Cardiac muscle cell (in vitro differentiated cells and primary cell): Measurements from ENCODE around the gene HOXB3. TPM values are rescaled to one million over a fixed set of nuclear protein-coding genes. Genes with fewer than 3 reads are reported as not detected.
A peak's percentile ranks its signal among the peaks of the same experiment; 100 is the strongest.

Experiments
- DNase-seq, 2 donors: peaks; one replicate each; pipeline versions ENCODE4 v3.0.0 to v3.0.0-alpha.2; 2010 to 2017; ENCODE audit warnings: low read depth in 1 of 2, low spot score in 1 of 2
- H3K27ac ChIP-seq: fragments of 200-600 bp; sonication (generic); 2 replicates; pipeline ENCODE4 v1.5.1; 2016
- H3K27me3 ChIP-seq: fragments of 200-600 bp; sonication (generic); 2 replicates; pipeline ENCODE4 v1.6.0; 2016; ENCODE audit warnings: control low read depth
- H3K36me3 ChIP-seq: fragments of 200-600 bp; sonication (generic); 2 replicates; pipeline ENCODE4 v1.5.1; 2016; ENCODE audit warnings: control low read depth
- H3K4me1 ChIP-seq: fragments of 200-600 bp; sonication (generic); 2 replicates; pipeline ENCODE4 v1.8.1; 2017; ENCODE audit warnings: low read depth, mild to moderate bottlenecking, mixed run types
- H3K4me3 ChIP-seq: fragments of 200-600 bp; sonication (generic); 2 replicates; pipeline ENCODE4 v1.5.1; 2016; ENCODE audit warnings: mild to moderate bottlenecking
- H3K9me3 ChIP-seq: fragments of 200-600 bp; sonication (generic); 2 replicates; pipeline ENCODE4 v1.5.1; 2017; ENCODE audit warnings: low read depth, mild to moderate bottlenecking, control low read depth
- CTCF ChIP-seq: IDR thresholded peaks from 2 replicates; pipeline ENCODE4 v1.5.1; 2012; ENCODE audit warnings: low read depth, mild to moderate bottlenecking, low read length
- polyA plus RNA-seq: library from polyadenylated mRNA; unstranded; fragments of >200 nt; fragmentation: Nextera tagmentation; extraction: Ambion mirVana; gene quantifications from 2 replicates; pipeline ENCODE4 v1.2.1, GENCODE V29; 2016
- total RNA-seq: library from RNA; depleted of rRNA; stranded (reverse); fragments of >200 nt; gene quantifications from 2 replicates; pipeline ENCODE4 v1.2.3, GENCODE V29; 2016

Gene HOXB3
- total and polyA plus RNA-seq, 2 experiments from 2014 or later, result 24.9 to 37.7 TPM

- no peak overlapping the region for H3K4me3 ChIP-seq
- H3K27ac ChIP-seq, result no peak overlapping the region
- no peaks in the 10 kb centered on the region for H3K9me3 ChIP-seq
- no peaks in the 10 kb centered on the region for H3K36me3 ChIP-seq
- H3K27me3 ChIP-seq, result peaks cover 100% of the 10 kb centered on the region
- no peak for TF ChIP-seq CTCF
- DNase-seq, result no peak
- no peaks in the 10 kb centered on the region for H3K4me1 ChIP-seq
These were observed 4.7 kb upstream of the HOXB3 start for GRCh38 chr17:48594538-48595277.

- H3K4me1 ChIP-seq, result no peaks in the 10 kb centered on the region
- no peaks in the 10 kb centered on the region for H3K36me3 ChIP-seq
- H3K9me3 ChIP-seq, result no peaks in the 10 kb centered on the region
- DNase-seq, result peak; percentile 75 to 80
- peak overlapping the region; percentile 26 for H3K4me3 ChIP-seq
- peak; percentile 90 for TF ChIP-seq CTCF
- peaks cover 100% of the 10 kb centered on the region for H3K27me3 ChIP-seq
- no peak overlapping the region for H3K27ac ChIP-seq
These were observed 3.9 kb upstream of the HOXB3 start for GRCh38 chr17:48593840-48594537.

GRCh38 chr17:48593126-48593829 lies 3.2 kb upstream of the HOXB3 start, which contains the start of gene HOXB5:
TSS of gene HOXB5 (minus strand) at chr17:48593779. CDS start at chr17:48593682, 97 bp downstream.
- Histone ChIP-seq H3K4me1 (no peaks in the 10 kb centered on the region), H3K27me3 (peaks cover 100% of the 10 kb centered on the region), H3K9me3 (no peaks in the 10 kb centered on the region), H3K27ac (no peak within 1 kb of the TSS), H3K36me3 (no peaks in the 10 kb centered on the region), H3K4me3 (peak within 1 kb of the TSS; percentile 26)
- TF ChIP-seq CTCF, result no peak
- DNase-seq, result peak in 1 of 2 donors; percentile 58

- Histone ChIP-seq H3K4me3 (peak overlapping the region; percentile 26), H3K36me3 (no peaks in the 10 kb centered on the region), H3K27ac (no peak overlapping the region), H3K9me3 (no peaks in the 10 kb centered on the region), H3K4me1 (no peaks in the 10 kb centered on the region), H3K27me3 (peaks cover 100% of the 10 kb centered on the region)
- no peak for DNase-seq
- no peak for TF ChIP-seq CTCF
These were observed 2.5 kb upstream of the HOXB3 start for GRCh38 chr17:48592577-48592976.

- Histone ChIP-seq H3K27ac (no peak overlapping the region), H3K9me3 (no peaks in the 10 kb centered on the region), H3K4me3 (no peak overlapping the region)
These were observed 2.0 kb upstream of the HOXB3 start for GRCh38 chr17:48592057-48592514.

More at GRCh38 chr17:48592057-48592514, 2.0 kb upstream of the HOXB3 start:
- Histone ChIP-seq H3K4me1 (no peaks in the 10 kb centered on the region), H3K27me3 (peaks cover 100% of the 10 kb centered on the region), H3K36me3 (no peaks in the 10 kb centered on the region)
- TF ChIP-seq CTCF, result no peak
- DNase-seq, result no peak
